Left ventricle myocardium inferior (tissue), 1 donor: ENCODE results near the gene BRSK1. TPM values are rescaled to one million over a fixed set of nuclear protein-coding genes. Genes with fewer than 3 reads are reported as not detected.

Source experiments
- DNase-seq: peaks from one replicate; pipeline ENCODE4 v3.0.0-alpha.2; 2020
- H3K27ac ChIP-seq: fragments of 200-600 bp; replicated peaks from 2 replicates; pipeline ENCODE4 v1.8.0; 2021
- H3K27me3 ChIP-seq: fragments of 200-600 bp; 2 replicates; pipeline ENCODE4 v1.8.0; 2021; ENCODE audit warnings: low read depth
- H3K36me3 ChIP-seq: fragments of 200-600 bp; 2 replicates; pipeline ENCODE4 v1.8.0; 2021
- H3K4me1 ChIP-seq: fragments of 200-600 bp; 2 replicates; pipeline ENCODE4 v1.8.0; 2021
- H3K4me3 ChIP-seq: fragments of 200-600 bp; 2 replicates; pipeline ENCODE4 v1.8.0; 2021; ENCODE audit warnings: mild to moderate bottlenecking, moderate library complexity
- H3K9me3 ChIP-seq: fragments of 200-600 bp; replicated peaks from 2 replicates; pipeline ENCODE4 v1.8.0; 2021
- intact Hi-C: fragments of 100-400 bp; cut with micrococcal nuclease; formaldehyde crosslinking; loops from one replicate; pipeline ENCODE4 v1.11.0; 2022
- total RNA-seq: library from RNA; stranded (reverse); fragmentation: NEBNext Ultra II Directional; extraction: Animal tissue kit (Norgen Biotek cat#: 25700); gene quantifications from one replicate; pipeline ENCODE4 v1.2.1, GENCODE V29; 2021
- TF ChIP-seq, protein P1 (sequence below): fragments of 200-600 bp; IDR thresholded peaks from 2 replicates; pipeline ENCODE4 v1.8.0; 2021; ENCODE audit warnings: antibody characterized with exemption, mild to moderate bottlenecking, borderline replicate concordance
- donor health status: DM: no; HTN: yes; CAD: no; lungs with severe emphysema.

The BRSK1 gene
- total RNA-seq, 1 donor from 2014 or later: 3.0 TPM

- intact Hi-C loops: no loop called here
- peaks cover 49% of the 10 kb centered on the region for H3K36me3 ChIP-seq
- no peak for DNase-seq
- H3K27me3 ChIP-seq: no peaks in the 10 kb centered on the region
- H3K4me3 ChIP-seq: no peak overlapping the region
- H3K9me3 ChIP-seq: no peaks in the 10 kb centered on the region
- TF ChIP-seq, protein P1, sequence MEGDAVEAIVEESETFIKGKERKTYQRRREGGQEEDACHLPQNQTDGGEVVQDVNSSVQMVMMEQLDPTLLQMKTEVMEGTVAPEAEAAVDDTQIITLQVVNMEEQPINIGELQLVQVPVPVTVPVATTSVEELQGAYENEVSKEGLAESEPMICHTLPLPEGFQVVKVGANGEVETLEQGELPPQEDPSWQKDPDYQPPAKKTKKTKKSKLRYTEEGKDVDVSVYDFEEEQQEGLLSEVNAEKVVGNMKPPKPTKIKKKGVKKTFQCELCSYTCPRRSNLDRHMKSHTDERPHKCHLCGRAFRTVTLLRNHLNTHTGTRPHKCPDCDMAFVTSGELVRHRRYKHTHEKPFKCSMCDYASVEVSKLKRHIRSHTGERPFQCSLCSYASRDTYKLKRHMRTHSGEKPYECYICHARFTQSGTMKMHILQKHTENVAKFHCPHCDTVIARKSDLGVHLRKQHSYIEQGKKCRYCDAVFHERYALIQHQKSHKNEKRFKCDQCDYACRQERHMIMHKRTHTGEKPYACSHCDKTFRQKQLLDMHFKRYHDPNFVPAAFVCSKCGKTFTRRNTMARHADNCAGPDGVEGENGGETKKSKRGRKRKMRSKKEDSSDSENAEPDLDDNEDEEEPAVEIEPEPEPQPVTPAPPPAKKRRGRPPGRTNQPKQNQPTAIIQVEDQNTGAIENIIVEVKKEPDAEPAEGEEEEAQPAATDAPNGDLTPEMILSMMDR: no peak
- no peak overlapping the region for H3K27ac ChIP-seq
- no peaks in the 10 kb centered on the region for H3K4me1 ChIP-seq
Measured at GRCh38 chr19:55270172-55270942, 13.4 kb upstream of the BRSK1 start.

DNA sequence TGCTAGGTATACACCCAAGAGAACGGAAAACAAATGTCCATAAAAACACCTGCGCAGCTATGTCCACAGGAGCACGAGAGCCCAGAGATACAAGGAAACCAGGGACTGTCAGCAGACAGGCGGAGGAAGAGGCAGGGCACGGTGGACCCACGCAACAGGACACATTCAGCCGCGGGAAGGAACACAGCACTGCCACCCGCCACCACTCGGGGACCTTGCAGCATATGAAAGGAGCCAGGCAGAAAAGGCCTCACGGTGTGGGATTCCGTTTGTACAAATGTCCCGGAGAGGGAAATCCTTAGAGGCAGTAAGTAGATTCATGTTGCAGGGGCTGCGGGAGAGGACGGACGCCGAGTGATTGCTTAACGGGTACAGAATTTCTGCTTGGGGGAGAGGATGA is 11.7 kb upstream of the BRSK1 start:
- Histone ChIP-seq H3K27me3 (no peaks in the 10 kb centered on the region), H3K9me3 (no peaks in the 10 kb centered on the region), H3K4me3 (no peak overlapping the region), H3K27ac (no peak overlapping the region), H3K4me1 (no peaks in the 10 kb centered on the region), H3K36me3 (peaks cover 60% of the 10 kb centered on the region)
- no peak for DNase-seq
- intact Hi-C loops: no loop called here
- TF ChIP-seq, protein P1: no peak

DNA sequence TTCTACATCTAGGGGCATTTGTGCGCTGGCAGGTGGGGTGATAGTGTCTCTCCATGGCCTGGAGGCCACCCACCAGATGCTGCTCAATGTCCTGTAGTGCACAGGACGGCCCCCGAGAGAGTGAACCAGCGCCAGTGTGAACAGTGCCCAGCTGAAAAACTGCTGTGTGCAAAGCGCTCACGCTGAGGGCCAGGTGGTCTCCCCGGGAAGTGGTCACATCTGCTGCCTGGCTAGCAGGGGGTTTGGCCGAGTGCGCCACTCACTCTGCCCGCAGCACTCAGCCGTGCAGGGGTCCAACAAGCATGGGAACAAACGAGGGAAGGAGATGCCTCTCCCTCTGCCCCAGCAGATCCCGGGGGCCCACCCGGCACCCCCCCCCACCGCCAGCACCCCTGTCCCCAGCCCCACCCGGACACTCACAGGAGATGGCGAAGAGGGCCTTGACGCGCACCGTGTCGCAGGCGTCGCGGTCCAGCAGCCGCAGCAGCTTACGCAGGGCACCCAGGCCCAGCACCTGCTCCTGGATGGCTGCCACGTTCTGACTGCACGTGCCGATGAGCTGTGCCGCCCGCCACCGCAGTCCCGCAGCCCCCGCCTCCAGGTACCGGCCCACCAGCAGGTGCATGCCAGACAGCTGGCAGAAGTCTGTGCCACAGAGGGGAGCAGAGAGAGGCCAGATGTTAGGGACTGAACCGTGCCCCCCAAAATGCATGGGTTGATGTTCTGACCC is 9.7 kb upstream of the BRSK1 start:
- Histone ChIP-seq H3K36me3 (peaks cover 59% of the 10 kb centered on the region), H3K4me1 (peaks cover 4% of the 10 kb centered on the region), H3K4me3 (no peak overlapping the region), H3K27me3 (no peaks in the 10 kb centered on the region), H3K27ac (no peak overlapping the region), H3K9me3 (no peaks in the 10 kb centered on the region)
- intact Hi-C loops: no loop called here
- TF ChIP-seq, protein P1: no peak
- no peak for DNase-seq

DNA sequence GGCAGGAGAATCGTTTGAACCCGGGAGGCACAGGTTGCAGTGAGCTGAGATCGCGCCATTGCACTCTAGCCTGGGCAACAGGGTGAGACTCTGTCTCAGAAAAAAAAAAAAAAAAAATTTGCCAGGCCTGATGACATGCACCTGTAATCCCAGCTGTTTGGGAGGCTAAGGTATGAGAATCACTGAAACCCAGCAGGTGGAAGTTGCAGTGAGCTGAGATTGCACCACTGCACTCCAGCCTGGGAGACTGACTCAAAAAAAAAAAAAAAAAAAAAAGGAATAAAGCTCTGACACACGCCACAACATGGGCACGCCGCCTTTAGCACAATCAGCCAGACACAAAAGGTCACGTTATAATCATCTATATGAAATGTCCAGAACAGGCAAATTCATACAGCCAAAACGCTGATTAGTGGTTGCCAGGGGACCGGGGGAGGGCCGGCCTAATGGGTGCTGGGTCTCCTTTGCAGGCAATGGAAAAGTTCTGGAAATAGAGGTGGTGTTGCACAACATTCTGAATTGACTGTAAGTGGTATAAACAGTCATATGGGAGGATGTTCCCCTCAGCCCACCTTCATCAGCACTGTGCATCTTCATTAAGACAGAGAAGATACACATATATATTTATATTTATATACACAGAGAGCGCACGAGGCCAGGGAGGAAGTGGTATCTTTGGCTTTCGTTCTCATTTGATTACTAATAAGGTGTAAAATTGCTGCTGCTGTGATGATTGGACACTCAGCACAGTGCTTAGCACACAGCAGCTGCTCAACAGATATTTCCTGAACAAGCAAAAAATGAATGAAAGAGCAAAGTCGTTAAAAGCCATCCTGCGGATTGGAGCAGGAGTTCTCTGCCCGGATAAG is 7.7 kb upstream of the BRSK1 start:
- Histone ChIP-seq H3K27me3 (no peaks in the 10 kb centered on the region), H3K9me3 (no peaks in the 10 kb centered on the region), H3K4me1 (peaks cover 17% of the 10 kb centered on the region), H3K36me3 (peaks cover 50% of the 10 kb centered on the region), H3K4me3 (no peak overlapping the region), H3K27ac (no peak overlapping the region)
- DNase-seq: no peak
- intact Hi-C loops: no loop called here
- TF ChIP-seq, protein P1: no peak

GRCh38 chr19:55276720-55277430 is 6.9 kb upstream of the BRSK1 start:
- no peak overlapping the region for H3K4me3 ChIP-seq
- H3K27ac ChIP-seq: no peak overlapping the region
- TF ChIP-seq, protein P1: no peak
- intact Hi-C loops: no loop called here
- peaks cover 48% of the 10 kb centered on the region for H3K36me3 ChIP-seq
- H3K4me1 ChIP-seq: peaks cover 17% of the 10 kb centered on the region
- DNase-seq: no peak
- no peaks in the 10 kb centered on the region for H3K27me3 ChIP-seq
- no peaks in the 10 kb centered on the region for H3K9me3 ChIP-seq
